ENCODE measurements around the gene NET1.

Gene NET1

DNA sequence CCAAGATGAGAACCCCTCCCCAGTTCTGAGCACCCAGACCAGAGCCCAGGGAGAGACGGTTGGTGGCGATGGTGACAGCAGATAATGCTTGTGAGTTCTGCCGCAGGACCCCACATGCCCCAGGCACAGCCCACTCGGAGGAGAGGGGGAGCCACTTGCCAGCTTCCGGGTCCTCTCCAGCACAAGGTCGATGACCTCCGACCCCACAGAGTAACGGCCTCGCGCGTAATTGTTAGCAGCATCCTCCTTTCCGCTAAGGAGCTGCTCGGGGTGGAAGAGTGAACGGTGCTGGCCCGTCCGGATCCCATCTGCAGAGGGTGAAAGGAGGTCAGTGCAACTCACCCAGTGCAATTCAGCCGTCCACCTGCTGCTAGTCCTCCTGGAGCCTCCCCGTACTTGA lies 17.2 kb upstream of the NET1 start:
- H3K4me3 ChIP-seq (ENCODE audit: low read depth, low read length) = no peak overlapping the region
- no peaks in the 10 kb centered on the region for H3K4me1 ChIP-seq
- TF ChIP-seq, protein P1, sequence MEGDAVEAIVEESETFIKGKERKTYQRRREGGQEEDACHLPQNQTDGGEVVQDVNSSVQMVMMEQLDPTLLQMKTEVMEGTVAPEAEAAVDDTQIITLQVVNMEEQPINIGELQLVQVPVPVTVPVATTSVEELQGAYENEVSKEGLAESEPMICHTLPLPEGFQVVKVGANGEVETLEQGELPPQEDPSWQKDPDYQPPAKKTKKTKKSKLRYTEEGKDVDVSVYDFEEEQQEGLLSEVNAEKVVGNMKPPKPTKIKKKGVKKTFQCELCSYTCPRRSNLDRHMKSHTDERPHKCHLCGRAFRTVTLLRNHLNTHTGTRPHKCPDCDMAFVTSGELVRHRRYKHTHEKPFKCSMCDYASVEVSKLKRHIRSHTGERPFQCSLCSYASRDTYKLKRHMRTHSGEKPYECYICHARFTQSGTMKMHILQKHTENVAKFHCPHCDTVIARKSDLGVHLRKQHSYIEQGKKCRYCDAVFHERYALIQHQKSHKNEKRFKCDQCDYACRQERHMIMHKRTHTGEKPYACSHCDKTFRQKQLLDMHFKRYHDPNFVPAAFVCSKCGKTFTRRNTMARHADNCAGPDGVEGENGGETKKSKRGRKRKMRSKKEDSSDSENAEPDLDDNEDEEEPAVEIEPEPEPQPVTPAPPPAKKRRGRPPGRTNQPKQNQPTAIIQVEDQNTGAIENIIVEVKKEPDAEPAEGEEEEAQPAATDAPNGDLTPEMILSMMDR (IDR thresholded peaks at IDR 0.05; ENCODE audit: low read depth, low read length) = no peak
- H3K27me3 ChIP-seq = no peaks in the 10 kb centered on the region
- H3K36me3 ChIP-seq = no peaks in the 10 kb centered on the region
- H3K9me3 ChIP-seq = no peaks in the 10 kb centered on the region
- DNase-seq = no peak

DNA sequence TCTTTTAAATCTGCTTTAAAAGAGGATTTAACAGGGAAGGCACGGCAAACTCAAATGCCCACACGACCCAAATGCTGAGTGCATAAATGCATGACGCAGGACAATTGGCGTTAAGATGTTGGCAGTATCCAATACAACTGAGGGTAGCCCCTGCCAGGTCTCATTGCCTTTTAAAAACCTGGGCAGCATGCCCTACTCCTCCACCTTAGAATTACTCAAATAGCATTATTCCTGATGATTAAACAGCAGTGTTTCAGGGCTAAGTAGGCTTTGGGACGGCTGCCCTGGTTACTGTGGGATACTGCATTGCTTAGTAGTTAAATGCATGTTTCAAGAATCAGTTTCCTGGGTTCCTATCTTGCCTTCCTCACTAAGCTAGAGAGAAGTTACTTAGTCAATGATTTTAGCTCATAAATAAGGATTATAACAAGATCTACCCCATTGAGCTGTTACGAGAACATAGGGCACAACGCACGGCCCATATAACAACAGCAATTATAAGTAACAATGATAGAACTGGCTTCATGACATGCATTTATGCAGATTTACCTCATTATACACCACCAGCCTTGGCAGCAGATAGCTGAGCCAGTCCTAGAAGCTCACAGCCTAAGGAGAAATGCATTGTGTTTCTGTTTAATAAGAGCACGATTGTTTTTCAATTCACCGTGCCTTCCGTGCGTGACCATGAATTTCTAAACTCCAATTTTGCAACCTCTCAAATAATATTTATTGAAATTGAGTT lies 15.6 kb upstream of the NET1 start:
- no peak for DNase-seq

DNA sequence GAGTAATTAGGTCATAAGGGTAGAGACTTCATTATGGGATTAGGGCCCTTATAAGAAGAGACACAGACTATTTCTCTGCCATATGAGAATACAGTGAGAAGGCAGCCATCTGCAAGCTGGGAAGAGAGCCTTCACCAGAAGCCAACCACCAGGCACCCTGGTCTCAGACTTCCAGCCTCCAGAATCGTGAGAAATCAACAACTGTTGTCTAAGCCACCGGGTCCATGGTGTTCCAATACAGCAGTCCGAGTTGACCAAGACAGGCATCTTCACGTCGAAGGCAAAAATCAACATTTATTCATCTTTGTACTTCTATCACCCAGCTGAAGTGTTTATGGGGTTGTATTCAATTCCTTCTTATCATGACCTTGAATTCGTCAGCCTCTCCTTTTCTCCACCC lies 13.0 kb upstream of the NET1 start:
- Histone ChIP-seq H3K4me3 (ENCODE audit: low read depth, low read length) (no peak overlapping the region), H3K9me3 (no peaks in the 10 kb centered on the region), H3K36me3 (no peaks in the 10 kb centered on the region), H3K4me1 (no peaks in the 10 kb centered on the region), H3K27me3 (no peaks in the 10 kb centered on the region)
- TF ChIP-seq, protein P1 (IDR thresholded peaks at IDR 0.05; ENCODE audit: low read depth, low read length) = no peak
- no peak for DNase-seq

More for the DNA sequence above, 15.6 kb upstream of the NET1 start:
- no peaks in the 10 kb centered on the region for H3K27me3 ChIP-seq
- H3K9me3 ChIP-seq = no peaks in the 10 kb centered on the region
- H3K4me1 ChIP-seq = no peaks in the 10 kb centered on the region
- H3K4me3 ChIP-seq (ENCODE audit: low read depth, low read length) = no peak overlapping the region
- TF ChIP-seq, protein P1 (IDR thresholded peaks at IDR 0.05; ENCODE audit: low read depth, low read length) = no peak
- no peaks in the 10 kb centered on the region for H3K36me3 ChIP-seq

DNA sequence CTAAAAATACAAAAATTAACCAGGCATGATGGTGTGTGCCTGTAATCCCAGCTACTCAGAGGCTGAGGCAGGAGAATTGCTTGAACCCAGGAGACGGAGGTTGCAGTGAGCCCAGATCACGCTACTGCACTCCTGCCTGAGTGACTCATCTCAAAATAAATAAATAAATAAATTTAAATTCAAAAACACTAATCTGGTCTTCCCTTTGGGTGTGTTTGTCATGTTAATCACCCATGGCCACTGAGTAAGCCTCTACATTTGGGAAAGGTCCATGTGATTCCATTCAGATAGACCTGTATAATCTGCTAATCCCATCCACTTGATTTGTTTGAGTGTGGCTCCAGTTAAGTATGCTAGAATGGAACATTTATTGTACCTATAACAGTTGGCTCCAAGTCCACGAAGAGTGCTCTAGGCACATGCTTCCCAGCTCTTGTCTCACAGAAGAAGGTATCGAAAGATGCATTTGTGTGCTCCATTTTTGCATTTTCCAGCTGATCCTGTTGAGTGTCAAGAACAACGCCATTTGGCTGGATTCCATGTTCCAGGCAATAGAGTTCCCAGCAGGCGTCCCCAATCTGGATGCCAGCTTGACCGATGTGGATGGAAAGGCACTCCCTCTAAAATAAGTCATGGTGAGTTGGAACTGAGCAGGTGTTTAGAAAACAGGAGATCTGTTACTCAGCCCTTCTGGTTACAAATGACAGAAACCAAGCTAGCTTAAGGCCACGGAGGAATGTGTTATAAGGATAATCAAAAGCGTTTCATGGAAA lies 11.7 kb upstream of the NET1 start:
- Histone ChIP-seq H3K4me1 (no peaks in the 10 kb centered on the region), H3K4me3 (ENCODE audit: low read depth, low read length) (no peak overlapping the region), H3K27me3 (no peaks in the 10 kb centered on the region), H3K9me3 (no peaks in the 10 kb centered on the region), H3K36me3 (no peaks in the 10 kb centered on the region)
- DNase-seq = no peak
- TF ChIP-seq, protein P1 (IDR thresholded peaks at IDR 0.05; ENCODE audit: low read depth, low read length) = no peak

- Histone ChIP-seq H3K9me3 (no peaks in the 10 kb centered on the region), H3K4me1 (no peaks in the 10 kb centered on the region), H3K4me3 (ENCODE audit: low read depth, low read length) (no peak overlapping the region), H3K36me3 (no peaks in the 10 kb centered on the region), H3K27me3 (no peaks in the 10 kb centered on the region)
- TF ChIP-seq, protein P1 (IDR thresholded peaks at IDR 0.05; ENCODE audit: low read depth, low read length) = no peak
- DNase-seq = no peak
These were observed 9.6 kb upstream of the NET1 start for GRCh38 chr10:5402798-5403197.

Data from BE2C (cell line).